Hematopoietic multipotent progenitor cell treated with erythropoietin and hydrocortisone succinate and interleukin-3 and kit ligand, for 17 days (in vitro differentiated cells): ENCODE measurements around the gene SLC7A8.
A peak's percentile ranks its signal among the peaks of the same experiment; 100 is the strongest.

ENCODE experiments used
- DNase-seq: peaks from one replicate; pipeline ENCODE4 v3.0.0-alpha.2; 2015; ENCODE audit warnings: low spot score

The SLC7A8 gene

GRCh38 chr14:23129759-23130316 is 53.6 kb downstream of the SLC7A8 start:
- no peak for DNase-seq

DNA sequence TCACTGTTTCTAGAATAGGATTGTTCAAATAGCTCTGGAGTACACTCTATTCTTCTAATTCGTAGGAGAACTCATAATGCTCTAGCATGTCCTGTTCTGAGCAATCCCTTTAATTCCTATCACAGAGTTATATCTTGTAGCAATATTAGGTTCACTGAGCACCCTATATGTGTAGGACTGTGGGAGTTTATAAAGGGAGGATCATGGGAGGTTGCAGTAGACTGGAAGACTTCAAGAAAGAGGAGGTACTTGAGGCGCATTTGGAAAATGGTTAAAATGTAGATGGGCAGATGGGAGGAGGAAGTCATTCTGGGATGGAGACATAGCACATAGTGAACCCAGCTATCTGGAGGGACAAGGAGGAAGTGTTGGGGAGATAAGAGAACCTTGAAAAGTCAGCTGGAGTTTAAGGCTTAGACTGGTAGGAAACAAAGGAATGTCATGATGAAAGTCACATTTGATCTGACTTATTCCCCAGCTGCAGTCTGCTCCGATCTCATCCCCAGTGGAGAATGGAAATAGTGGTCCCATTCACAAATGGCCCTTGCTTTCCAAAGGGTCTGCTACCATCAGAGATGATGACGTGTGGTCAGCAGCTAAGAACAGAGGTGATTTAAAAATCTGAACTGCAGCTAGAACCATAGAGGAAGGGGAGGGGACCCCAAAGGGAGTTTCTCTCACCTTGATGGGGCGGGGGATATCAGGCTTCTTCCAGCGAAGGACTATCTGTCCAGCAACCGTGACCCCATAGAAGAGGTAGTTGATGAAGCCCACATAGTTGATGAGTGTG is 54.3 kb downstream of the SLC7A8 start:
- DNase-seq = no peak

- no peak for DNase-seq
Observed at GRCh38 chr14:23127861-23128260, 55.6 kb downstream of the SLC7A8 start.

GRCh38 chr14:23126548-23127278 is 56.7 kb downstream of the SLC7A8 start:
- DNase-seq = no peak

DNA sequence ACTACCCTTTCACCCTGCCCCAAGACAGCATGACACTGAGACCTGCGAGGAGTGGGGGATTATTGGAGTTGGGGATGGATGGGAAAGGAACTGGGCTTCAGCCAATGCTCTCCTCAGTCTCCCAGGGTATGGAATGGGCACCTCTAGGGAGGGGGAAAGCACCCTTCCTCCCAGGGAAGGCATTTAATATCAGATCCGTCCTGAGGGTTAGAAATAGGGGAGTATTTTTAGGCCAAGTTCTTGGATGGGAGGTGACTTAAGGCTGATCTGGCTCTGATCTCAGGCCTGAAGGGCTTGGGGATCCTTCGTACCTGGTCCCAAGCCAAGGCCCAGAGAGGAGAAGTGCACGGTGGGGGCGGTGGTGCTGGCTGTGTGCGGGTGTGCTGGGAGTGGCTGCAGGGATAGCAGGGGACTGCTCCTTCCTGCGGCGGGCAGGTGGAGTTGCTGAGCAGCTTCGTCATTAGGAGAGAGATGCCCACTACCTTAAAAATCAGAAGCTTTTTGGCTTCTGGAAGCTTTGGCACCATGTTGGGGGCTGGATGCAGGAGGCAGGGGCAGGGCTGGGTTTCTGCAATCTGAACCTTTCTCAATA is 57.4 kb downstream of the SLC7A8 start:
- no peak for DNase-seq

- DNase-seq = no peak
Observed at GRCh38 chr14:23125011-23125410, 58.4 kb downstream of the SLC7A8 start.

GRCh38 chr14:23124337-23124954 is 59.0 kb downstream of the SLC7A8 start:
- DNase-seq = no peak

- DNase-seq = peak; percentile 62
Observed at GRCh38 chr14:23123419-23123818, 60.0 kb downstream of the SLC7A8 start.

GRCh38 chr14:23122086-23122485 is 61.4 kb downstream of the SLC7A8 start:
- no peak for DNase-seq

DNA sequence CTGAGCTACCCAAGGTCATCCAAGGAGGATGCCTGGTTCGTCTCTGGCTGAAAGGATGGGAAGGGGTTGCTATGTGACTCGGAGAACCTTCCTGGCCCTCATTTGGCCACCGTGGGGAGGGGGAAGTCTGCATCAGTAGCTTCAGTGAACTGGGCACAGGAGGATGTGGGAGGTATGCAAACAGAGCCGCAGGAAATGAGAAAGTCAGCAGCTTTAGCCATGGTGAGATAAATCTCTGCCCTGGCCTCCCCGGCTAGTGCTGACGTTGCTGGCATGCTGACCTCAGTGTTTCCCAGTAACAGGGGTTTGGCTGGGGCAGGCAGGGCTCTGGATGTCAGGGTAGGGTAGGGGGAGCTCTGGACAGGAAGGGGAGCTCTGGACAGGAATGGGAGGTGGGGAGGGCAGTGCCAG is 62.1 kb downstream of the SLC7A8 start:
- DNase-seq = no peak

GRCh38 chr14:23120541-23121251 is 62.8 kb downstream of the SLC7A8 start:
- DNase-seq = peak; percentile 93

DNA sequence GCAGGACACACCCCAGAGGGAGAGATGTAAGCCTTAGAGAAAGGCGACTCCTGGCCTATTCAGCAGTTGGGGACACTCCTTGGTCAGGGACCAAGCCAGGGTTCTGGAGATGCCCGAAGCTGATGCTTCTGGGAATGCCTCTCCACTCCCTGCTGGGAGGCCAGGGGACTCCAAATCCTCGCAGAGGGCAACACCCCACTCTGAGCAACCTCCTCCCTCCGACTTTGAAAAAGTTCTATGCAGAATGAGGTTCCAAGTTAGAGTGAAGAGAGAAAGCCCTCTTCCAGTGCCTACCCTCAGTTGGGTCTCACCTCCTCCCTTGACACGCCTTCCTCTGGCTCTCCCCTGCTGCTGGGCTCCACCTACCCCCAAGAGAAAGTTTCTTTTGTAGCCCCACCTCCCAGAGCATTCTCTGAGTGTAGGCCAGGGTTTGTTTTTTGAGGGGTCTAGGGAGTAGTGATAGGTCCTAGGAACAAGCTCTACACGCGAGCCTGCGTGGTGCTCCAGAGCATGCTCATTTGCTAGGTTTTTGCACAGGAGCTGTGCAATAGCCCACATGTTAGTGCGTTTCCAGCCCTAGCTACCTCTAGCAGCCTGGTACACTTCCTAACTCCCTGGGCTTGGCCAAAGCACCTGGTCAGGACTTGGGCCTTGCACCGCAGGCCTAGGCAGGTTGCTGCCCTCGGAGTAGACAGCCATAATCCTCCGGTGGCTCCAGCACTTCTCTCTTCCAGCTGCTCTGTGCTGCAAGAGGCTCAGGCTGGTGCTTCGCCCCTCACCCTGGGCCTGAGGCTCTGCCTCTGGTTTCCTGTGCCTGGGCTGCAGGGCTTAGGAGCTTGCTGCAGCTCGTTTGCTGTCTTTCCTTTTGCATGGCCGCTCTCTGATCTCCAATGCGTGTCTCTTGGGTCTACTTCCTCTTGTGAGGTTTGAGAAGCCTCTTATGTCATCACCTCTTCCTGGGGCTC is 63.8 kb downstream of the SLC7A8 start:
- no peak for DNase-seq

- no peak for DNase-seq
Observed at GRCh38 chr14:23118506-23119362, 64.7 kb downstream of the SLC7A8 start, which contains the start of gene CEBPE. Gene CEBPE (minus strand): TSS chr14:23119255. CDS start chr14:23119091, 164 bp downstream.

DNA sequence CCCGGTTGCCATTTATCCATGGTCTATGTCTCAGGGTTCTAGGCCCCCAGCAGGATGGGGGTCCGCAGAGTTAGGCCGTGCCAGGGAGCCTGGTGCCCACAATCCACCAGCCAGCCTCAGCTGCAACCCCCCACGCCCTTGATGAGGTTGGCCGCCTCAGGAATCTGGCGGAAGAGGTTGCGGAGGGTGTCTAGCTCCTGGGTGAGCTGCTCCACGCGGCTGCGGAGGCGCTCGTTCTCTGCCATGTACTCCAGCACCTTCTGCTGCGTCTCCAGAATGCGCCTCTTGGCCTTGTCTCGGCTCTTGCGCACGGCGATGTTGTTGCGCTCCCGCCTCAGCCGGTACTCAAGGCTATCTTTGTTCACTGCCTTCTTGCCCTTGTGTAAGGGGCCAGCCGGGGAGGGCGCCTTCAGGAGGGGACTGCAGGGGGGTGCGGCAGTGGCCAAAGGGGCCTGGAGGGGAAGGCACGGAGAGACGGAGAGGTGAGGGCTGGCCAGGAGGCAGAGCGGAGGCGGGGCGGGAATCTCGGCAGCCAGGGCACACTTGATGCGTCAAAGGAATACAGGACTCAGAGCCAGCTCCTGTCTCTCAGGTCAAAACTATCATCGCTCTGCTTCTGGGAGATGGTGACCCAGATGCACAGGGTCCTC is 66.0 kb downstream of the SLC7A8 start:
- DNase-seq = no peak

DNA sequence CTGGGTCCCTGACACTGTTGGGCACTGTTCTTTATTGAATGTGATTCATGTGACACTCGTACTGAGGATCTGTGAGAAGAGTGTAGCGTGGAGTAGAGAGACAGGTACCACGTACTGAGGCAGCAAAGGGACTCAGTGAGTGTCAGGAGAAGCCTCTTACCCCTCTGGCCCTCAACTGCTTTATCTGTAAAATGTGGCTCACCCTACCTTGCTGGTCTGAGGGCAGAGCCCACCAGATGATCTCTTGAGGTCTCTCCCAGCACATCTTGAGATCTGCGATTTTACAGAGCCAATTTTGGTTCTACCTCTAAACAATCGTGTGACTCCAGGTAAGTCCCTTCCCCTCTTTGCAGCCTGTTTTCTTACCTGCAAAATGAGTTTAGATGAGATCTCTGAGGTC is 67.5 kb downstream of the SLC7A8 start:
- no peak for DNase-seq

- DNase-seq = no peak
Observed at GRCh38 chr14:23115039-23115731, 68.3 kb downstream of the SLC7A8 start.

DNA sequence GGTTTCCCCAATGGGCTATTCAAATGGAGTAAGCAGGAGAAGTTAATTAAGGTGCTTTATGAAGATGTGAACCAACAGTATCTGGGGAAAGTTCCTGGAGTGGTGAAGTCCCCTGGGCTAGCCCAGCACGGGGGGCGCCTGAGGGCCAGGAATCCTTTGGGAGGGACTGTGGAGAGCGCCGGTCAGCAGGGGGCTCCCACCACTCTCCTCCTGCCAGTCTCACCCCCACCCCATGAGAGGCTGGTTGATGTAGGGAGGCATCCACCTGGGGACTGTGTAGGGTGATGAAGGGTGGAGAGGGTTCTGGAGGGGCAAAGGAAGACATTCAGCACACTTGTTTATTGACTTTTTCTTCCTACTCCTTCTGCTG is 68.8 kb downstream of the SLC7A8 start:
- no peak for DNase-seq

DNA sequence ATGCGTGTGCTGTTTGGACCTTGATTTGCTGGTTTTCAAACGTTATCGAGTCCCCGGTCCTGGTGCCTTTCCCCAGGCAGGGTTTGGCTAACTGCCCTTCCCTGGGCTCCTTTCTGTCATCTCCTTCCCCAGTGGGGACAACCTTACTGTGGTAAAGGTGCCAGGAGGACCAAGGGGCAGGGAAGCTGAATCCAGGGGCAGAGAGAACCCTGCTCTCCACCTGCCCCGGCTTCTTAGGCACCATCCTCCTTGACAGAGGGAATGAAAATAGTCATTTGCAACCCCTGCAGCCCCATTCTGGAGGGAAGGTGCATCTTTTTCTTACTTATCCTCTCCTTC is 69.4 kb downstream of the SLC7A8 start:
- no peak for DNase-seq
